Mucosa of stomach (tissue), 1 donor: ENCODE data around the gene SNRNP35.
"Not testable (repeated sequence)": the region's sequence is repeated elsewhere in the genome, so short reads cannot be mapped to it uniquely, and the experiment has no call there.

ENCODE experiments used
- H3K27me3 ChIP-seq: one replicate; pipeline ENCODE4 v1.7.0; 2013; ENCODE audit warnings: mild to moderate bottlenecking, low read length; ENCODE audit not compliant: control insufficient read depth, insufficient read depth
- H3K36me3 ChIP-seq: one replicate; pipeline ENCODE4 v1.7.0; 2013; ENCODE audit warnings: low read length; ENCODE audit not compliant: control insufficient read depth, insufficient read depth
- H3K4me1 ChIP-seq: one replicate; pipeline ENCODE4 v1.7.0; 2013; ENCODE audit warnings: mild to moderate bottlenecking, low read length; ENCODE audit not compliant: control insufficient read depth, insufficient read depth
- H3K4me3 ChIP-seq: one replicate; pipeline ENCODE4 v1.7.0; 2013; ENCODE audit warnings: low read length
- H3K9ac ChIP-seq: one replicate; pipeline ENCODE4 v1.7.0; 2013; ENCODE audit warnings: mild to moderate bottlenecking, low read length, moderate library complexity
- H3K9me3 ChIP-seq: one replicate; pipeline ENCODE4 v1.7.0; 2013; ENCODE audit warnings: mild to moderate bottlenecking, low read length, moderate library complexity; ENCODE audit not compliant: control insufficient read depth
- donor health status: Pancreatic carcinoma.

The SNRNP35 gene

DNA sequence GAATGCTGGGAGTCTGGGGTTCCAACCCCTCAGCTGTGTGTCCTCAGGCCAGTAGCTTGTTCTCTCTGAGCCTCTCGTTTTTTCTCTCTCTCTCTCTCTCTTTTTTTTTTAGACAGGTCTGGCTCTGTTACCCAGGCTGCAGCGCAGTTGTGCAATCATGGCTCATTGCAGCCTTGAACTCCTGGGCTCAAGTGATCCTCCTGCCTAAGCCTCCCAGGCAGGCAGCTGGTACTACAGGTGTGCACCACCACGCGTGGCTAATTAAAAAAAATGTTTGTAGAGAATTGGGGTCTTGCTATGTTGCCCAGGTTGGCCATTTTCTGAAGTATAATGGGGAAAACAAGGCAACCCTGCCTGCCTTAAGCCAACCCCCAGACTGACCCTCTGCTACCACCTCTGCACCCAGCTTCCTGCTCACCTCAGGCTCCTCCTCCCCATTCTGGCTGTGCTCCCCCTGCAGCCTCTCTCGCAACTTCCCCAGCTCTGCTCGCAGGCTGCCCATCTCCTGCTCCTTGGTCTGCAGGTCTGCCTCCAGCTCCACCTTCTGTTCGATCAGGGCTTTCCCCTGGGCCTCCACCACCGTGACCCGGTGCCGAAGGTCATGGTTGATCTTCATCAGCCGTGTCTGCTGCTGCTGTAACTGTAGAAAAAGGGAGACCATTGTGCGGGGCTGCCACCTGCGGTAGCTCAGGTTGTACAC lies 40.3 kb downstream of the SNRNP35 start:
- no peaks in the 10 kb centered on the region for H3K4me1 ChIP-seq
- no peaks in the 10 kb centered on the region for H3K9me3 ChIP-seq
- H3K36me3 ChIP-seq, result no peaks in the 10 kb centered on the region
- no peak overlapping the region for H3K9ac ChIP-seq
- no peaks in the 10 kb centered on the region for H3K27me3 ChIP-seq
- no peak overlapping the region for H3K4me3 ChIP-seq

GRCh38 chr12:123499332-123499731 lies 41.4 kb downstream of the SNRNP35 start:
- Histone ChIP-seq H3K9ac (no peak overlapping the region), H3K9me3 (no peaks in the 10 kb centered on the region), H3K36me3 (no peaks in the 10 kb centered on the region), H3K27me3 (no peaks in the 10 kb centered on the region), H3K4me3 (no peak overlapping the region), H3K4me1 (no peaks in the 10 kb centered on the region)

DNA sequence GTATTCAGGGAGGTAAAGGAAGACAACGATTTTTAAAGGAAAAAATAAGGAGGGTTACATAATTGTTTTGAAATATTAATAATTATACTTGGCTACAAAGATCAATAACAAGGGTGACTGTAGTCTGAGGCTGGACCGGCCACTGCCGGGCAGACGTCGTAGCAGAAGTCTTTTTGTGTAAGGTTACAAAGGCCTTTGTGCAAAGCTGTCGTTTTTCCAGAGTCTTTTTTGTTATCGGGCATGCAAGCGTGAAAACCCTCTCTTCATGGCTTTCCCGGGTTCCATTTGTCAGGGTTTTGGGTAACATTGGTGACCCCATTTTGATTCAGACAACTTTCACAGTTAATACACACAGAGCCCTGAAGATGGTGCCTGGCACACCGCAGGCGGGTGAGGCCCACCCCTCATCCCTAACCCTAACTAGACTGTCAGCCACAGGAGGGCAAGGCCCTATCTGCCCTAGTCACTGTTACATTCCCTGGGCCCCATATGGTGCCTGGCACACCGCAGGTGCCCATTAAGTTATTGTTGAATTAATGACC lies 44.3 kb downstream of the SNRNP35 start:
- H3K4me3 ChIP-seq, result no peak overlapping the region
- no peaks in the 10 kb centered on the region for H3K27me3 ChIP-seq
- no peaks in the 10 kb centered on the region for H3K9me3 ChIP-seq
- H3K36me3 ChIP-seq, result no peaks in the 10 kb centered on the region
- no peak overlapping the region for H3K9ac ChIP-seq
- no peaks in the 10 kb centered on the region for H3K4me1 ChIP-seq

DNA sequence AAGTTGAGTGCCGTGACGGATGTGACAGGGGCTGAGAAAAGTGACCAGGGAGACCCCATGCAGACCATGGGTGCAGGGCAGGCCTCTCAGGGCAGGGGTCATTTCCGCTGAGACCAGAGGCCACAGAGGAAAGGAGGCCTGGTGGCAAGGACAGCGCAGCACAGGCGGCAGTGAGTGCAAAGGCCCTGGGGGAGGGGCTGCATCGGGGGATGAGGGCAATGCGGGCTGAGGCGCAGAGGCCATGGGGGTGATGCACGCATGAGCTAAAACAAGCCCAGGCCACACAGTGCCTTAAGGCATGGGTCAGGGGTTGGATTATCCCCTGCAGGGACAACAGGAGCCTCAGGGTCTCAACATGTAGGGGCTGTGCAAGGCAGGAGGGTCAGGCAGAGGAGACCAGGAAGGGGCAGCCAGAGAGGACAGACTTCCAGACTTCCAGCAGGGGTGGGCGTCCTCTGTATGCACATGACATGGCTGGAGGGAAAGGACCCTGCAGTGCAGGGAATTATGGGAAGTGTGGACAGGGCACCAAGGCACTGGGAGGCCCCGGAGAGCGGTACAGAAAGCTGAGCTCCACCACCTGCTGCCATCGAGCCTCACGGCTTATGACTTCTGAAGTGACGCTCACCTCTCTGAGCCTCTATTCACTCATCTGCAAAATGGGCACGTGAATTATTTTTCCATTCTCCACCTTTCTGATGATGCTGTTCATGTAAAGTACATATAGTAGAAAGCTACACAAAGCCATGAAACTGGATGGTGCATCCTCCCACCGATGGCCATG lies 48.3 kb downstream of the SNRNP35 start:
- no peaks in the 10 kb centered on the region for H3K27me3 ChIP-seq
- H3K4me1 ChIP-seq, result no peaks in the 10 kb centered on the region
- no peak overlapping the region for H3K9ac ChIP-seq
- H3K9me3 ChIP-seq, result no peaks in the 10 kb centered on the region
- H3K4me3 ChIP-seq, result no peak overlapping the region
- no peaks in the 10 kb centered on the region for H3K36me3 ChIP-seq

- Histone ChIP-seq H3K36me3 (no peaks in the 10 kb centered on the region), H3K27me3 (no peaks in the 10 kb centered on the region), H3K9me3 (no peaks in the 10 kb centered on the region), H3K4me1 (no peaks in the 10 kb centered on the region), H3K9ac (no peak overlapping the region), H3K4me3 (no peak overlapping the region)
Measured at GRCh38 chr12:123506843-123507236, 48.9 kb downstream of the SNRNP35 start.

GRCh38 chr12:123512838-123513665 lies 55.1 kb downstream of the SNRNP35 start:
- no peak overlapping the region for H3K4me3 ChIP-seq
- no peaks in the 10 kb centered on the region for H3K9me3 ChIP-seq
- no peak overlapping the region for H3K9ac ChIP-seq
- no peaks in the 10 kb centered on the region for H3K36me3 ChIP-seq
- H3K27me3 ChIP-seq, result no peaks in the 10 kb centered on the region
- no peaks in the 10 kb centered on the region for H3K4me1 ChIP-seq

DNA sequence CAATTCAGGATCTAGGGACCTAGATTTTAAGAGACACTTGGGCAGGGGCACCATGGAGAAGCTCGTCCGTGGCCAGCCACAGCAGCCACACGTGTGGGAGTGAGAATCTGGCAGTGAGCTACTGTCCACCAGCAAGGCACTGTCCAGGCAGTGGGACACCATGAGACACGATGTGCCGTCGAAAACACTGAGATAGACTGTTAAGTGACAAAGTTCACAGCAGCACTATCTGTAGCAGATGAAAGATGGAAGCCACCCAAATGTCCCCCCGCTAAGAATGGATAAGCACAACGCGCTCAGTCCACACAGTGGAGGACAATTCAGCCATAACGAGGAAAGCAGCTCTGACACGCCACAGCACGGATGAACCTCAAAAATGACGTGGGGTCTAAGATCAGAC lies 55.9 kb downstream of the SNRNP35 start:
- Histone ChIP-seq H3K4me1 (no peaks in the 10 kb centered on the region), H3K36me3 (no peaks in the 10 kb centered on the region), H3K27me3 (no peaks in the 10 kb centered on the region)

DNA sequence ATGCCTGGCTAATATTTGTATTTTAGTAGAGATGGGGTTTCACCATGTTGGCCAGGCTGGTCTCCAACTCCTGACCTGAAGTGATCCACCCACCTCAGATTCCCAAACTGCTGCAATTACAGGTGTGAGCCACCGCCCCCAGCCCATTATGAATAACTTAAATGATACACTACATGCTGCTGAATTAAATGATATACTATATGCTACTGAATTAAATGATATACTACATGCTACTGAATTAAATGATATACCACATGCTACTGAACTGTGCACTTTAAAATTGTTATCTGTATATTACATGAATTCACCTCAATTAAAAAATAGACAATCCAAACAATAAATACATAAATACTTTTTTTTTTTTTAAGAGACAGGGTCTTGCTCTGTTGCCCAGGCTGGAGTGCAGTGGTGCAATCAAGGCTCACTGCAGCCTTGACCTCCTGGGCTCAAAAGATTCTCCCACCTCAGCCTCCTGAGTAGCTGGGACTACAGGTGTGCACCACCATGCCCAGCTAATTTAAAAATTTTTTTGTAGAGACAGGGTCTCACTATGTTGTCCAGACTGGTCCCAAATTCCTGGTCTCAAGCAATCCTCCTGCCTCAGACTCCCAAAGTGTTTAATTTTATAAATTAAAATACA lies 56.8 kb downstream of the SNRNP35 start:
- H3K27me3 ChIP-seq, H3K36me3 ChIP-seq, H3K9ac ChIP-seq, H3K4me3 ChIP-seq, H3K9me3 ChIP-seq, H3K4me1 ChIP-seq: not testable (repeated sequence)

More for the DNA sequence above, 55.9 kb downstream of the SNRNP35 start:
- Histone ChIP-seq H3K4me3 (no peak overlapping the region), H3K9me3 (no peaks in the 10 kb centered on the region), H3K9ac (no peak overlapping the region)

- H3K4me3 ChIP-seq, result no peak overlapping the region
- H3K9me3 ChIP-seq, result no peaks in the 10 kb centered on the region
- no peak overlapping the region for H3K9ac ChIP-seq
- H3K27me3 ChIP-seq, result no peaks in the 10 kb centered on the region
- no peaks in the 10 kb centered on the region for H3K36me3 ChIP-seq
- peaks cover 7% of the 10 kb centered on the region for H3K4me1 ChIP-seq
Measured at GRCh38 chr12:123516216-123516780, 58.4 kb downstream of the SNRNP35 start.
